B cell (primary cell): ENCODE data around the gene FKBP1B. TPM values are rescaled to one million over a fixed set of nuclear protein-coding genes. Genes with fewer than 3 reads are reported as not detected.

Source experiments
- ATAC-seq: fragments of 200-7000 bp; cut with Tn5 transposase; one replicate; pipeline ENCODE4 v1.10.0; 2021; ENCODE audit warnings: low read depth, mild to moderate bottlenecking, moderate number of reproducible peaks, moderate library complexity
- CTCF ChIA-PET: fragments of 350-600 bp; sonication (Branson Sonifier 250); formaldehyde crosslinking; loops from one replicate; lab custom pipeline; 2021; ENCODE audit warnings: antibody characterized with exemption, inconsistent platforms; lab: Charles Lee
- POLR2A ChIA-PET: fragments of 350-600 bp; sonication (Branson Sonifier 250); formaldehyde crosslinking; loops from one replicate; lab custom pipeline; 2021; ENCODE audit warnings: antibody characterized with exemption; lab: Charles Lee
- DNase-seq: peaks from one replicate; pipeline ENCODE4 v3.0.0; 2013
- H2AFZ ChIP-seq: 2 replicates; pipeline ENCODE4 v1.6.1; 2012; ENCODE audit warnings: mild to moderate bottlenecking, low read depth, low read length; ENCODE audit not compliant: insufficient read depth, poor library complexity, severe bottlenecking
- H3K27ac ChIP-seq, 2 donors: 1 replicate in 1 of 2; 2 replicates in 1 of 2; pipeline ENCODE4 v1.5.1; 2012 to 2013; ENCODE audit warnings: low read length in 2 of 2, mild to moderate bottlenecking in 2 of 2, moderate library complexity in 1 of 2
- H3K27me3 ChIP-seq, 4 experiments: fragments of 200-600 bp in 1 of 4; sonication (generic) in 1 of 4; replicated peaks in 1 of 4; 1 replicate in 2 of 4; 2 replicates in 2 of 4; pipeline versions ENCODE4 v1.6.1 to v1.7.0; 2013 to 2016; ENCODE audit warnings: low read length in 3 of 4, mild to moderate bottlenecking in 2 of 4, mixed read lengths in 1 of 4, moderate library complexity in 1 of 4; ENCODE audit not compliant: insufficient read depth in 4 of 4, control insufficient read depth in 3 of 4; ENCODE audit errors: control extremely low read depth in 1 of 4
- H3K36me3 ChIP-seq, 2 experiments: replicated peaks in 1 of 2; 1 replicate in 1 of 2; 2 replicates in 1 of 2; pipeline versions ENCODE4 v1.6.1 to v1.7.1; 2013; ENCODE audit warnings: low read length in 1 of 2; ENCODE audit not compliant: insufficient read depth in 2 of 2, control insufficient read depth in 1 of 2; ENCODE audit errors: control extremely low read depth in 1 of 2, extremely low read depth in 1 of 2
- H3K4me1 ChIP-seq, 2 donors: fragments of 200-600 bp in 1 of 2; sonication (generic) in 1 of 2; 1 replicate in 1 of 2; 2 replicates in 1 of 2; pipeline versions ENCODE4 v1.5.1 to v1.6.1; 2013 to 2017; ENCODE audit warnings: low read length in 2 of 2; ENCODE audit not compliant: control insufficient read depth in 2 of 2, insufficient read depth in 2 of 2
- H3K4me2 ChIP-seq: replicated peaks from 2 replicates; pipeline ENCODE3; 2012; ENCODE audit warnings: mild to moderate bottlenecking, low read depth, low read length; ENCODE audit not compliant: poor library complexity, severe bottlenecking
- H3K4me3 ChIP-seq, 5 experiments: fragments of 200-600 bp in 1 of 5; sonication (generic) in 1 of 5; 1 replicate in 3 of 5; 2 replicates in 2 of 5; pipeline versions ENCODE4 v1.5.1 to v1.7.0; 2011 to 2016; ENCODE audit warnings: low read length in 4 of 5, mild to moderate bottlenecking in 4 of 5, low read depth in 2 of 5, control low read depth in 1 of 5, moderate library complexity in 1 of 5; ENCODE audit not compliant: insufficient read depth in 1 of 5; ENCODE audit errors: control extremely low read depth in 1 of 5, extremely low read depth in 1 of 5
- H3K79me2 ChIP-seq: fragments of 200-600 bp; sonication (generic); one replicate; pipeline ENCODE4 v1.6.0; 2016; ENCODE audit warnings: low read length; ENCODE audit not compliant: control insufficient read depth, insufficient read depth
- H3K9ac ChIP-seq: fragments of 200-600 bp; sonication (generic); 2 replicates; pipeline ENCODE4 v1.6.1; 2017; ENCODE audit warnings: mild to moderate bottlenecking, low read length, moderate library complexity
- H3K9me3 ChIP-seq, 3 donors: one replicate each; pipeline versions ENCODE4 v1.6.1 to v1.7.1; 2013; ENCODE audit warnings: low read length in 2 of 3; ENCODE audit not compliant: control insufficient read depth in 2 of 3, insufficient read depth in 1 of 3; ENCODE audit errors: control extremely low read depth in 1 of 3
- H4K20me1 ChIP-seq: 2 replicates; pipeline ENCODE4 v1.6.0; 2012; ENCODE audit warnings: mild to moderate bottlenecking, low read length; ENCODE audit not compliant: insufficient read depth, control insufficient read depth, poor library complexity, severe bottlenecking
- H3K27ac Mint-ChIP-seq: one replicate; pipeline ENCODE4 v1.8.0; 2021; ENCODE audit warnings: mixed read lengths
- H3K27me3 Mint-ChIP-seq: one replicate; pipeline ENCODE4 v1.8.0; 2021; ENCODE audit warnings: mixed read lengths
- H3K4me1 Mint-ChIP-seq: one replicate; pipeline ENCODE4 v1.8.0; 2021; ENCODE audit warnings: mixed read lengths
- H3K4me3 Mint-ChIP-seq: one replicate; pipeline ENCODE4 v1.8.0; 2021; ENCODE audit warnings: mixed read lengths
- H3K9me3 Mint-ChIP-seq: one replicate; pipeline ENCODE4 v1.8.0; 2022; ENCODE audit warnings: mixed read lengths; ENCODE audit not compliant: insufficient read depth
- CTCF ChIP-seq: fragments of 200-600 bp; IDR thresholded peaks from one replicate; pipeline ENCODE4 v1.8.0; 2022; ENCODE audit warnings: antibody characterized with exemption, mild to moderate bottlenecking
- EZH2 ChIP-seq: IDR thresholded peaks from 2 replicates; pipeline ENCODE4 v1.6.1; 2012; ENCODE audit warnings: borderline replicate concordance, low read depth, mild to moderate bottlenecking, moderate library complexity, low read length; ENCODE audit not compliant: insufficient read depth, poor library complexity, severe bottlenecking
- WGBS: methylation state at CpG from one replicate; pipeline ENCODE4 v1.1.5; 2013; ENCODE audit warnings: missing lambda C conversion rate; ENCODE audit not compliant: insufficient coverage; 5-methylcytosine and 5-hydroxymethylcytosine counted together
- intact Hi-C: fragments of 100-400 bp; cut with micrococcal nuclease; formaldehyde crosslinking; loops from one replicate; pipeline ENCODE4 v1.10.0; 2022
- polyA plus RNA-seq: library from polyadenylated mRNA; depleted of rRNA; stranded (reverse); fragments of >200 nt; gene quantifications from 2 replicates; pipeline ENCODE4 v1.2.3, GENCODE V29; 2012
- total RNA-seq, 2 donors: library from RNA; stranded (reverse); fragments of 120-200 nt in 1 of 2; gene quantifications; 1 replicate in 1 of 2; 2 replicates in 1 of 2; pipeline versions ENCODE4 v1.2.3 to v1.2.4, GENCODE V29; 2013 to 2022

The FKBP1B gene
- total and polyA plus RNA-seq, 2 donors (not counting 1 experiment from before 2014, with no cell fraction given) = 0.85 to 3.8 TPM

DNA sequence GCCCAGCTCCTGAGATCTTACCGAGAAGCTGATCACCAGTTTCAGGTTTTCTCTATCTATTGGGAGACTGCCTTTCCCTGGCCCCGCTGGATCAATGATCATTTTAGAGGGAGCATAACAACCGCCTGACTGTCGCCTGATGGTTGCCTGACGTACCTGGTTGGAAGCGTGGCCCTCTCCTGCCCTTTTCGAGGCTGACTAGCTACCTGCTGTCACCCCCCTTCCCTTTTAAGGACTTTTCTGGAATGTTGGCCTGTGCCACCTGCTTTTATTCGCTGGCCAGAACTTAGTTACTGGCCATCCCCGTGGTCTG is 40.2 kb upstream of the FKBP1B start:
- Mint-ChIP-seq H3K27me3 (peaks cover 29% of the 10 kb centered on the region), H3K27ac (no peak overlapping the region), H3K4me3 (peak overlapping the region; percentile 52), H3K9me3 (no peaks in the 10 kb centered on the region), H3K4me1 (peaks cover 7% of the 10 kb centered on the region)
- Histone ChIP-seq H3K4me3 (no peak overlapping the region), H4K20me1 (no peaks in the 10 kb centered on the region), H3K27ac (no peak overlapping the region), H3K9me3 (peaks cover 0 to 10% (median 0%) of the 10 kb centered on the region in 3 donors), H2AFZ (peak overlapping the region; percentile 38), H3K79me2 (no peaks in the 10 kb centered on the region), H3K9ac (no peak overlapping the region), H3K4me2 (peak overlapping the region; percentile 75), H3K27me3 (peaks cover 0 to 34% (median 15%) of the 10 kb centered on the region in 4 experiments), H3K4me1 (peaks cover 13 to 15% of the 10 kb centered on the region in 2 donors), H3K36me3 (no peaks in the 10 kb centered on the region)
- no peak for TF ChIP-seq EZH2
- CTCF ChIA-PET = no interaction called here
- 68% methylated on average over 8 of the region's 9 CpGs for WGBS
- POLR2A ChIA-PET = no interaction called here
- ATAC-seq (no peak), DNase-seq (no peak)
- intact Hi-C loops = no loop called here

DNA sequence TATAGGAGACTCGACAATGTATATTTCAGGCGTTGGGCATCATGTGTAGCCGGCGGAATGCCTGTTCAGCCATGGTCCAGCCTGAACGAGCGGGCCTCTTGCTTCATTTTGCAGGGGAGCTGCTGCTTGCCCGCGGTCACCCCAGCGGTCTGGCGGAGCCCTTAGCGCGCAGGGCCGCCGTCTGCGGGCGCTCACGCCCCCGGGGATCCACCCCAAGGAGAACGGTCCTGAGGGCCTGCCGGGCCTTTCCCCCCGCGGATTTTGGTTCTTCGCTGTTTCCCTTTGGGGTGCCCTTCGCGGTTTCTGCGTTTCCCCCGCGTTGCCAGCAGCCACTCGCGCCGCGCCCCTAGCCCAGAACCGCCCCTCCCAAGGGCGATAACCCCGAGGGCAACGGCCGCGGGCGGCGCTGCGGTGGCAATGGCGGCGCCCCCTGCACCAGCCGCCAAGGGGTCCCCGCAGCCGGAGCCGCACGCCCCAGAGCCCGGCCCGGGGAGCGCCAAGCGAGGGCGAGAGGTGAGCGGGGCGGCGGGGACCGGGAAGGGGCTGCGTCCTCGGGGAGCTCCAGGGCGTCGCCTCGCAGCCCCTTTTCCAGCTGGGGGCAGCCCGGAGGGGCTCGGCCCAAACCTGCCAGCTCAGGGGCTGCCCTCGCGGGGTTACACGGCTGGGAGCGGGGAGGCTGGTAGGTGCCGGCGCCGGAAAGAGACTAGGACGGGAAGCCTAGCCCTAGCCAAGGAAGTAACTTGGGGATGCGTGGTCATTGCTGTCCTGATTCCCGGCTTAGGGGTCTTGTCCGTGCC is 39.7 kb upstream of the FKBP1B start, which contains the start of gene MFSD2B:
TSS of gene MFSD2B (plus strand) at position 406 of the 797 bp plus-strand sequence. CDS start at position 418, 12 bp downstream.
- Histone ChIP-seq H3K9ac (peak within 1 kb of the TSS; percentile 26), H3K79me2 (no peaks in the 10 kb centered on the region), H3K4me2 (peak within 1 kb of the TSS; percentile 75), H4K20me1 (no peaks in the 10 kb centered on the region), H3K9me3 (peaks cover 0 to 10% (median 0%) of the 10 kb centered on the region in 3 donors), H3K4me3 (peak within 1 kb of the TSS in 3 of 5 experiments; percentile 3 to 17 (median 15)), H3K36me3 (no peaks in the 10 kb centered on the region), H3K27ac (no peak within 1 kb of the TSS), H3K4me1 (peaks cover 13 to 15% of the 10 kb centered on the region in 2 donors), H2AFZ (peak within 1 kb of the TSS; percentile 38), H3K27me3 (peaks cover 0 to 34% (median 15%) of the 10 kb centered on the region in 4 experiments)
- intact Hi-C loops = no loop called here
- ChIA-PET POLR2A (no interaction called here), CTCF (no interaction called here)
- peak; percentile 31 for ATAC-seq
- Mint-ChIP-seq H3K27ac (no peak within 1 kb of the TSS), H3K9me3 (no peaks in the 10 kb centered on the region), H3K4me1 (peaks cover 7% of the 10 kb centered on the region), H3K4me3 (peak within 1 kb of the TSS; percentile 52), H3K27me3 (peaks cover 29% of the 10 kb centered on the region)
- WGBS = 5% methylated on average over 75 of the region's 75 CpGs
- TF ChIP-seq EZH2 = no peak
- TF ChIP-seq CTCF = no peak
- no peak for DNase-seq
